GM19468 (cell line): ENCODE results near the gene ATP9B.
"Not testable (repeated sequence)": the region's sequence is repeated elsewhere in the genome, so short reads cannot be mapped to it uniquely, and the experiment has no call there.

Experiments
- ATAC-seq: cut with Tn5 transposase; IDR thresholded peaks from one replicate; pipeline ENCODE4 v1.9.1; 2021; ENCODE audit warnings: mild to moderate bottlenecking, moderate library complexity, moderate number of reproducible peaks; ENCODE audit not compliant: unreplicated experiment; ENCODE audit errors: extremely low read depth

Gene ATP9B

DNA sequence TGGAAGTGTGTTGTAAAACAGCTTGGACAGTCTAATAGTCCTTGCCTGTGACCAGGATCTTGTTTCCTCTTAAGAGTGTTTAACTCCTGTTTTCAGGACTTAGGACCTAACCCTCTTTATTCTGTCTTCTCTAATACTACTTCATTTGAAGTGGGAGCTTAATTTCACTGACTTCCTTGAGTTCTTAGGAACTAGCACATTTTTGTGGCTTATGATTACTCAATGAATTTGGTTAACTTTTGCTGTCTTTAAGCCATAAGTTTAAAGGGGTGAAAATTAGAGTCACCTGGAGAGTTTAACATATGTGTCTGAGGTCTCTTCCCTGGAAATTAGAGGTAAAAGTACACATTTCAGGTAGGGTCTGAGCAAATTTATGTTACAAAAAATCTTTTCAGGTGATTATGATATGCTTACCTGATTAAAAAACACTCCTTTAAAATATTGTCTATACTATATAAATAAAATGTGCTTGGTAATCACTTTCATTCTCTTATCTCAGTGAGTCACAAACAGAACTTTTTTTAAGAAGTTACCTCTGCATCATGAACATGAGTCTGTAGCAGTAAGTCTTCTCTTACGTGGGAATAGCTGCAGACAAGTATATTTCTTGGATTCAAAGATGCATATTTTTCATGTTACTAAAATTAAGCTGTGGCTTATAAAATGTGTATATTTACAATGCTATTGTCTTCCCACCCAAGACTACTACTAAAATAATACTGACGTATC lies 52.7 kb downstream of the ATP9B start:
- no peak for ATAC-seq

DNA sequence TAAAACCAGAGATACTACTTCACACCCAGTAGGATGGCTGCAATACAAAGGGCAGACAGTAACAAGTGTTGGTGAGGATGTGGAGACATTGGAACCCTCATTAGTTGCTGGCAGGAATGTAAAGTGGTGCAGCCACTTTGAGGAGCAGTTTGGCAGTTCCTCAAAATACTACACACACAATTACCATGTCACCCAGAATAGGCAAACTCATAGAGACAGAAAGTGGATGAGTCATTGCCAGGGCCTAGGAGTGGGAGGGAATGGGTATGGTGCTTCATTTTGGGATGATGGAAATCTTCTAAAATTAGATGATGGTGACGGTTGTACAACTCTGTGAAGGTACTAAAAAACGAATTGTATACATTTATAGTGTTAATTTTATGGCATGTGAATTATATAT lies 54.8 kb downstream of the ATP9B start:
- no peak for ATAC-seq

DNA sequence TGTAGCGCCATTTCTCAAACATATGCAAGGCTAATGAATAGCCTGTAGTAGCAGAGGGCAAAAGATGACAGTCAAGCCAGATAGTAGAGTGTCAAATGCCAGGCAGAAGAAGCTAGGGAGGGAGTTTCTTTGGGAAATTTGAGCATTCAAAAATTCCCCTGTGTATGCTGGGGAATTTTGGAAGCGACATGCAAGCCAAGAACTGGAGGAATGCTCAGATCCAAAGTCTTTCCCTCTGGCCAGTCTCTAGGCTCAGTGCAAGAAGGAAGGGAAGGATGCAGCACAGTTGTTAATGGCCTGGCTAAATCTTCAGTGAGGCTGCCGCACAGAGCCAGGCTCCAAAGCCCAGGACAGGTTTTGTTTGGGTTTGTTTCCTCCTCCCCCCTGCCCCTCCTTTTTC lies 59.9 kb downstream of the ATP9B start:
- ATAC-seq: no peak

DNA sequence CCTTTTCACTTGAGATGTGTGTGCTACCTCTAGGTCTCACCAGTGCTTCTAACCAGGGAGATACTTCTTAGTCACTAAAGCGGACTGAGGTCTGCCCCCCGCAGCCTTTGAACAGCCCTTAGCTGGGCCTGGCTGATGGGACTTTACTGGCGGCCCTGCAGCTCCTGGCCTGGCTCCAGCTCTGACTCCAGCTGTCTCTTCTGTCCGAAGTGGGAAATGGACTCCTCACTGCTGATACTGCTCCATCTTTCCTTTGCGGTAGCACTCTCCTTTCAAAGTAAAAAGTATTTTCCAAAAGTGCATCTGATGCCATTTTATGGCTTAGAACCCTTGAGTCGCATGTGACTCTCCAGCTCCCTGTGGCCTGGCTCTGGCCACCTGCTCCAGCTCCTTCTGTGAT lies 64.5 kb downstream of the ATP9B start:
- ATAC-seq: no peak

DNA sequence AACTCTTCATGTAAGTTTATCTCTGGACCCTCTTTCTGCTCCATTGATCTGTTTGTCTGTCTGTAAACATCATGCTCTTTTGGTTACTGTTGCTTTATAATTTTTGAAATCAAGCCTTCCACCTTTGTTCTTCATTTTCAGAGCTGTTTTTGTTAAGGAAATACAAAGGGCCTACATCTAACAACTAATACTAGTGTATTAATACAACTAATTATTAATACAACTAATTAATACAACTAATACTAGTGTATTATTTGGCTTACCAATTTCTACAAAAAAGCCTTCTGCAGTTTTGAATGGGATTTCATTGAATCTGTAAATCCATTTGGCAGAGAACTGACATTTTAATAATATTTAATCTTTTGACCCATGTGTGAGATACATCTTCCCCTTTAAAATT lies 66.7 kb downstream of the ATP9B start:
- ATAC-seq: no peak

DNA sequence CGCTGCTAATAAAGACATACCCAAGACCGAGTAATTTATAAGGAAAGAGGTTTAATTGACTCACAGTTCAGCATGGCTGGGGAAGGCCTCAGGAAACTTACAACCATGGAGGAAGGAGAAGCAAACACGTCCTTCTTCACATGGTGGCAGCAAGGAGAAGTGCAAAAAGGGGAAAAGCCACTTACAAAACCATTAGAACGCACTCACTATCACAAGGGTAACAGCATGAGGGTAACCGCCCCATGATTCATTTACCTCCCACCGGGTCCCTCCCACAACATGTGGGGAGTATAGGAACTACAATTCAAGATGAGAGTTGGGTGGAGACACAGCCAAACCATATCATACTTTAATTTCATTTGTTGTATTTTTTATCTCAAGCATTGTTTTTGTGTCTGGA lies 67.5 kb downstream of the ATP9B start:
- ATAC-seq: no peak

DNA sequence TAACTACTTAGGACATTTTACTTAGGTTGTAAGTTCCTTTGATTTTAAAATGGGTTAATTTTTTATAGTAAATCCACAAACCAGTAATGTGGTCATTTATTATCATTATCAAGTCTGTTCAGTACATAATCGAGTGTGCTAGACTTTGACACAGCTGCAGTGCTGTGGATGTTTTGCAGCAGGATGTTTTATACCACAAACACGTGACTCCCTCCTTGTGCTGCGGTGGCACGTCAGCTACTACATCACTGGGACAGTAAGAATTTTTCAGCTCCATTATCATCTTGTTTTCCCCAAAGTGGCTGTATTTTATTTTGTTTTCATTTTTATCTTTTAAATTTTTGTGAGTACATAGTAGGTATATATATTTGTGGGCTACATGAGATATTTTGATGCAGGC lies 70.0 kb downstream of the ATP9B start:
- no peak for ATAC-seq

DNA sequence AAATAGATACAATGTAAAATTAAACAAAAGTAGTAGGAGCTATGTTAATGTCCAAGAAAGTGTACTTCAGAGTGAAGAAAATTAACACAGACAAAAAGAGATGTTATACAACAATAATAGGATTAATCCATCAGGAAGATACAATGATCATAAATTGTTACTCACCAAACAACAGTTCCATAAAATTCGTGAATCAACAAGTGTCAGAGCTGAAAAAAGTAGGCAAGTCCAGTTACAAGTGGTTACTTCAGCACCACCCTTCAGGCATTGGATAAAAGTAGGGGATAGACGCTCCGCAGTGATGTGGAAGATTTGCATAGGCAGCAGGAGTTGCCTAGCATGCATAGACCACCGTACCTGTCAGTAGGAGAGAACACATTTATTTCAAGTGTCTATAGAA lies 77.8 kb downstream of the ATP9B start:
- ATAC-seq: no peak

DNA sequence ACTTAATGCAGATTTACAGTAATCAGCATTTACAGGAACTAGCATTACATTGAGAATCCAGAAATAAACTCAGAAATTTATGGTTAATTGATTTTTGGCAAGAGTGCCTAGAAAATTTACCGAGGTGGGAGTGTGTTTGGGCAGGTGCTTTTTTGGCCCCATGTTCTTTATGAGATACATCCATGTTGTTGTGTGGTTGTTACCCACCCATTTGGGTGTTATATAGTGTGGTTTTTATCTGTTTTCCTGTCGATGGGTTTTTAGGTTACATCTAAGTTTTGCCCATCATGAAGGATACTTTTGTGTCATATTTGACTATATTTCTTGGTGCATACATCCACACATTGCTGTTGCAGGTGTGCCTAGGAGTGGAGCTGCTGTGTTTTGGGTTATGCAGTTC lies 82.0 kb downstream of the ATP9B start:
- ATAC-seq: no peak

DNA sequence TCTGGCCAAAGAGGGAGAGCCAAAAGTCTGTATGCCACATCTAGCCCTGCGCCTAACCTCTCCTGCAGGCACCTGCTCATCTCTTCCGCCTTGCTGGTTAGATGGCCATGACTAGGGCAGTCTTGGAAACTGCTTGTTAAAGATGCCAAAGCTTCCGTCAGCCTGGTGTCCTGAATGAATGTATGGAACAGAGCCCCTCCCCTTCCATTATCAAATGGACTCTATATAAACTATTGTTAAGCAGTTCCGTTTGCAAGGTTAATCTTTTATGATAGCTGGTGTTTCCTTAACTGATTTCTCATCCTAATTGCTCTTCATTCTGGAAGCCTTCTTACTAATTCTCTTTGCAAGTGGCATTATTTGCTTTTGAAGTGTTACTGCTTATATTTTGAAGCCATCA lies 87.1 kb downstream of the ATP9B start:
- ATAC-seq: no peak

DNA sequence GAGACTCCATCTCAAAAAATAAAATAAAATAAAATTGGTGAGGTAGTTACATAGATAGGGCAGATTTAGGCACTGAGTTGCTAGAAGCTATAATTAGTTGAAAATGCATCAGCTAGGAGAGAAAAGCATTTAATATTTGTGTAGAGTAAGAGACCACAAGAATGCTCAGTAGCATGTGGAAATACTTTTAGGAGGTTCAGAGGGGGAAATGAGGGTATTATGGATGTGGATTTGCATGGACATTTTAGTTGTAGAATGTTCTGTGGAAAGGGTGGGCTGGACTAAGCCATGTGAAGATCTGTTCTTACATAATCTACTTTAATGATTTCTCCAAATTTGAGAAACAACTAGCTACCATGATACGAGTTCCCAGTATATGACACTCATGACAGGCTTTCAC lies 95.5 kb downstream of the ATP9B start:
- no peak for ATAC-seq

DNA sequence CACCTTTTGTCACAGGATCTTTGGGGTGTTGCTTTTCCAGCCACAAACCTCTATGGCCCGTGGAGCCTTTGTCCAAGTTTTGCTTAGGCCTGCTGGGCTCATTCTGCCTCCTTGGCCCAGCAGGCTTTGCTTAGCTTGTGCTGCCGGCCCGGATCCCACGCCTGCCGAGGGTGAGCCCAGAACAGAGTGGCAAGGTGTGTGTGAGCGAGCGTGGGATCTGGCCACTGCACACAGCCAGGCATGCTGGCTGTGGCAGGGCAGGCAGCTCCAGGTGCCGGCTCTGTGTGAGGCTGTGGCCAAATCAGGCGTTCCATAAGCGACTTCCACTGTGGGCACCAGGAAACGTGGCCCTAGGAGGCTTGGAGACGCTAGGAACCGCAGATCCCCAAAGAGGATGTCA lies 97.5 kb downstream of the ATP9B start:
- no peak for ATAC-seq

DNA sequence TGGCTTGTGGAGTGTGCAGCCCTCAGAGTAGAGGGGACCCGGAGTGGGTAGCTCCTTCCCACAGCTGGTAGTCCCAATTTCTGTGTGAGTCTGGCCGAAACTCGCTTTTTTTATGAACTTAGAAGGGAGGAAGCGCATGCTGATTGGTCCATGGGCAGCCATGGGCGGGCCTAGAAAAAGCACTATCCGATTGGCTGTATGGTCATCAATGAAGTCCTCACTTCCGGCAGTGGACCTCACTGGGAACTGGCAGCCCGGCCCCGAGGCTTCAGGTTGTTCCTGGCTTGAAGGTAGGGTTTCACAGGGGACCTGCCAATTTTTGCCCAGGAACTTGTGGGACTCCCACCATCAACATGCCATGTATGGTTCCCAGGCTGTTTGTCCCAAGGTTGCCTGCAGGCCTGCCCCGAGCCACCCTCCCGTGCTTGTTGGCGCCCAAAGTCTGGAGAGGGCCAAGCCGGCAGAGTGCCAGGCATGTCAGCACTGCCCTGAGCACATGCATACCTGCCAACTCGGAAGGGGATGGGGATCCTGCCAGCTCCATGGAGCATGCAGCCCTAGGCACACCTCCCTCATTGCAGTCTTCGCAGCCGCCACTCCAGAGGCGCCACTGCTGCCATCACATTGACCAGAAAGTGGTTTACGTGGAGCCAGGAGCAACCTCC lies 98.5 kb downstream of the ATP9B start:
- no peak for ATAC-seq

DNA sequence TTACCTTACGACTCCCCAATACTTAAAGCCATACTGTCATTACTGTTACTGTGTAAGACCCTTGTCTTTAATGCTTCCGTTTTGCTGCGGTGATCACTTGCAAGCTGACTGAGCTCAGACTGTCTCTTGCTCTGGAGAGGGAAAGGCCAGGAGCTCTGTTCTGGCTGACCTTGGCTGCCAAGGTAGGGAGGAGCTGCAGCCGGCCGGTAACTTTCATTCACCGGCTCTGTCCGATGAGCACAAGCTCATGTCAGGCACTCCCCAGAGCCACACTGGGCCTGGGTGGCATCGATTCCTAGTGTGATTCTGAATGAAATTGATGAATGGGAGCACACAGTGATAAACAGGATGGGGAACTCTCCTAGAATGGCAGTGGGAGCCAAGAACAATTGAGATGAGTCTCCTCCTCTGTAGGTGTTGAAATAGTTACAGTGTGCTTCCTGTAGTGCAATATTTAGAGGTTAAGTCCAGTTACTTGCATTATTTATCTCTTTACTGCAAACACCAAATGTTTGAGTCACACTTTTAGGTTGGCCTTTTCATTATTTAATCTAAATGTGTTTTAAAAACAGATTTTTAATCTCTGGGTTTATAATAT lies 100.9 kb downstream of the ATP9B start:
- no peak for ATAC-seq

DNA sequence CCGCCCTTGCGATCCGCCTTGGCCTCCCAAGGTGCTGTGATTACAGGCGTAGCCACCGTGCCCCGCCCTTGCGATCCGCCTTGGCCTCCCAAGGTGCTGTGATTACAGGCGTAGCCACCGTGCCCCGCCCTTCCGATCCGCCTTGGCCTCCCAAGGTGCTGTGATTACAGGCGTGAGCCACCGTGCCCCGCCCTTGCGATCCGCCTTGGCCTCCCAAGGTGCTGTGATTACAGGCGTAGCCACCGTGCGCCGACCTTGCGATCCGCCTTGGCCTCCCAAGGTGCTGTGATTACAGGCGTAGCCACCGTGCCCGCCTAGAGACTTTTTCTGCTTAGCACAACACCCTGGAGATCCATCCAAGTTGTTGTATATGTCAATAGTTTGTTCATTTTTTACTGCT lies 103.1 kb downstream of the ATP9B start:
- ATAC-seq: not testable (repeated sequence)

DNA sequence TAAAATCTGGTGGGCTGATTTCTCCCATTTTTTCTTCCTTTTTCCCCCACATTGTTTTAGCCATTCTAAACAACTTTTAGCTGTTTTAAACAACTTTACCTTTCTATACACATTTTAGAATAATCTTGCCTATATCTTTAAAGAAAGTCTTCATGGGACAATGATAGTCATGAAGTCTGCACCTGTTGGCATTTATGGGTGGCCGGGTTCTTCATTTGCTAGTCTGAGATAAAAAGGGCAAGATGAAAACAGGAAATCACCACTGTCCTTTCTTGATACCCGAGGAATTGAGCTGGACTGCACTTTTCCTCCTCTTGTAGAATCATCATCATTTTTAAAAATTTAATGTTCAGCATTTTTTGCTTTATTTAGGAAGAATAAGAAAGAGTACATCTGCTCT lies 104.5 kb downstream of the ATP9B start:
- no peak for ATAC-seq

DNA sequence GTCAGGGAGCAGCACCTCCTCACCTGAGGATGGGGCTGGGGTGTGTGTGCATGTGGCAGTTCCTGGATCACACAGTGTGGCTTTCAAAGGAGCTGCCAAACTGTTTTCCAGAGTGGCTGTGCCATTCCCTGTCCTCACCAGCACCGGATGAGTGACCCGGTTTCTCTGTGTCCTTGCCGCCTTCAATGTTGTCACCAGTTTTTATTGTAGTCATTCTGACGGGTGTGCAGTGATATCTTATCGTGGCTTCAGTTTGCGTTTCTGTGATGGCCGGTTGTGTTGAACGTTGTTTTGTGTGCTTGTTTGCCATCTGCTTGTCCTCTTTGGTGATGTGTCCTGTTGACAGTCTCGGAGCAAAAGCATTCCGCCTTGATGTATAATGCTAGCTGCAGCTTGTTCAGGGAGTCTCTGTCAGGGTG lies 108.9 kb downstream of the ATP9B start:
- no peak for ATAC-seq

DNA sequence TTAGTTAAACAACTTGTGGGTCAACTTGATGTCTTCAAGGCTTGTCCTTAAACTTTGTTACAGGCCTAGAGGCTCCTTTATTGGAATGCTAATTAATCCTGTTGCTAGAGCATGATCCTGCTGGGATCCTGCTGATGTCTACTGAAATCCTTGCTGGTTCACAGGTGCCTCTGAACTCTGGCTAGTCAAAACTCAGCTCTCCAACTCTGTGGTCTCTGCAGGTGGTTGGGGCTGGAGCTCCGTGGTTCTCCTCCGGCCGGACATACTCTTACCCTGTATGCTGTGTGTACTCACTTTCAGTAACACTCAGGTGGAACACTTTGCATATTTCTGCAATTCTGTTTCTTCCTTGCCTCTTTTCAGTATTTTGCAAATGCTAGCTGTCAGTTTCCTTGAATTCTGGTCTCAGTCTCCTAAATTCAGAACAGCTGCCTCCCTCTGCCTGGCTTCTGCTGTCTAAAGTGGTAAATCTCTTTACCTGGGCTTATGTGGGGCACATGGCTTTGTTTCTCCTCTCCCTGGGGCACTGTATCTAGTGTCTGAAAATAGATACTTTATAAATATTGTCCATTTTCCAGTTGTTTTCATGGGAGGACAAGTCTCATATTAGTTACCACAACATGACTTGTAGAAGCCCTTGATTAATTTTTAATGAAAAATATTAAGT lies 113.0 kb downstream of the ATP9B start:
- ATAC-seq: no peak

DNA sequence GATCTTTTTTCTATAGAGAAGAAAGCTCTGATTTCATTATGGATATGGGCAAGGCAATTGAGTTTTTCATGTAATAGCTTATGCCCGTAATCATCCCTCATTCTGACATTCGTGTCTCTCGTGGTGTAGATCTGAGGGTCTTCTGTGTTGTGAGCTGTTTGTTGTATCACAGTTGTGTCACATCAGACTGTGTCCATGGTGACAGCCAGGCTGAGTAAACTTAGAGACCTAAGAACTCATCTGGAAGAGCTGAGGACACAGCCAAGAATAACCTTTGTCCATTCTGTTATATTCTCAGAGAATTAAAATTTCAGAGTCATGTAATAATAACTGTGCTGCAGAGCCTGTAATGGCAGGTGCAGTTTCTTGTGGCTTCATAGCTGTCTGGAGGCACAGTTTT lies 116.5 kb downstream of the ATP9B start:
- ATAC-seq: no peak

DNA sequence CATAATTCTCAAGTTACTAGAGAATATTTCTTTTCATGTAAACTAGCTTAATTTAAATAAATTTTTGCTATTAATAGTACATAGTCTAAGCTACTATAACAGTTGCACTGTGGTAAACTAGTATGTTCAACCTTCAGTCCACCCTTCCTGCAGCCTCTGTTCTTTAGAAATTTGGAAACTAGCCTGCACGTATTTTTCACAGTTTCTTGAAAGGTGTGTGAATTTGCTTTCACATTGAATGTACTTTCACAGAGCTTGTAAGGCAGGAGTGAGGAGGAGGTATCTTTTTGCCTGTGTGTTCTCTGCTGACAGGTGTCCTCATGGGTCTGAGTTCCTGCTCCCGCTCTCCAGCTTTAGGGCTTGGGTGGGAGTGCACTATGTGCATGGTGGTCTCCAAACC lies 117.5 kb downstream of the ATP9B start:
- no peak for ATAC-seq
